Stimulated activated CD8-positive, alpha-beta memory T cell treated with anti-CD3 and anti-CD28 coated beads, Interleukin-2, amount 100 ng/mL, for 48 hours (primary cell): ENCODE results near the gene ZNF460.

ENCODE experiments used
- DNase-seq, 2 donors: peaks; one replicate each; pipeline ENCODE4 v3.0.0-alpha.2; 2020; ENCODE audit warnings: low read depth in 2 of 2

ZNF460 gene

GRCh38 chr19:57342582-57342981 lies 62.3 kb downstream of the ZNF460 start:
- no peak for DNase-seq
